GM12878 (cell line): ENCODE results near the gene TMCC3. TPM values are rescaled to one million over a fixed set of nuclear protein-coding genes. Genes with fewer than 3 reads are reported as not detected.

Experiments
- ATAC-seq: fragments of 200-7000 bp; cut with Tn5 transposase; 3 replicates; pipeline ENCODE4 v1.9.1; 2020; ENCODE audit warnings: mild to moderate bottlenecking, moderate library complexity
- BruUV-seq: library from RNA; stranded (reverse); fragments of 400-500 nt; replicated peaks from 2 replicates; lab custom pipeline; 2021; lab: Mats Ljungman, UMichigan
- CTCF ChIA-PET: fragments of 300-600 bp; sonication (Branson Sonifier 250); formaldehyde crosslinking; extraction: SDS; loops from one replicate; lab custom pipeline; 2021; ENCODE audit warnings: inconsistent platforms; lab: Yijun Ruan, JAX
- POLR2A ChIA-PET: fragments of 350-600 bp; formaldehyde crosslinking; extraction: SDS; loops from one replicate; lab custom pipeline; 2021; ENCODE audit warnings: inconsistent platforms; lab: Charles Lee
- RAD21 ChIA-PET: fragments of 300-600 bp; sonication (Branson Sonifier 250); formaldehyde crosslinking; loops from one replicate; lab custom pipeline; 2023; ENCODE audit warnings: antibody characterized with exemption; ENCODE audit not compliant: unreplicated experiment; lab: Charles Lee
- SMC1A ChIA-PET: fragments of 300-600 bp; sonication (Branson Sonifier 250); formaldehyde crosslinking; loops from one replicate; lab custom pipeline; 2023; ENCODE audit not compliant: unreplicated experiment, uncharacterized antibody; lab: Charles Lee
- DNase-seq: peaks from one replicate; pipeline ENCODE4 v3.0.0-alpha.2; 2011; ENCODE audit warnings: low read depth, low spot score
- FAIRE-seq: peaks from 3 replicates; lab custom pipeline; 2011; peaks lifted over from hg19 to GRCh38; lab: Jason Lieb, UNC
- H2AFZ ChIP-seq: 2 replicates; pipeline ENCODE4 v1.6.0; 2011; ENCODE audit warnings: low read depth, low read length, control low read depth; ENCODE audit not compliant: control insufficient read depth
- H3K27ac ChIP-seq: 2 replicates; pipeline ENCODE4 v1.5.1; 2011; ENCODE audit warnings: control low read depth; ENCODE audit not compliant: control insufficient read depth, insufficient read depth
- H3K27me3 ChIP-seq, 2 experiments: replicated peaks in 1 of 2; 2 replicates each; pipeline versions ENCODE4 v1.6.0 to v1.6.1; 2011; ENCODE audit warnings: low read length in 1 of 2; ENCODE audit not compliant: control insufficient read depth in 2 of 2, insufficient read depth in 2 of 2
- H3K36me3 ChIP-seq, 2 experiments: 2 replicates each; pipeline ENCODE4 v1.5.1; 2011; ENCODE audit warnings: low read length in 1 of 2; ENCODE audit not compliant: control insufficient read depth in 2 of 2, insufficient read depth in 2 of 2
- H3K4me1 ChIP-seq: 2 replicates; pipeline ENCODE4 v1.6.1; 2011; ENCODE audit warnings: mild to moderate bottlenecking, low read length, moderate library complexity, mixed read lengths; ENCODE audit not compliant: control insufficient read depth, insufficient read depth
- H3K4me2 ChIP-seq: 2 replicates; pipeline ENCODE4 v1.6.0; 2011; ENCODE audit warnings: control low read depth; ENCODE audit not compliant: control insufficient read depth, insufficient read depth
- H3K4me3 ChIP-seq: fragments of 200-600 bp; sonication (generic); 2 replicates; pipeline ENCODE4 v1.5.1; 2016
- H3K79me2 ChIP-seq: 2 replicates; pipeline ENCODE4 v1.6.0; 2011; ENCODE audit warnings: low read length; ENCODE audit not compliant: control insufficient read depth, insufficient read depth
- H3K9ac ChIP-seq: 2 replicates; pipeline ENCODE4 v1.8.0; 2011; ENCODE audit warnings: low read length, control low read depth, mixed read lengths; ENCODE audit not compliant: control insufficient read depth, insufficient read depth
- H3K9me3 ChIP-seq: replicated peaks from 3 replicates; pipeline ENCODE4 v1.5.1; 2011; ENCODE audit warnings: mild to moderate bottlenecking, low read length; ENCODE audit not compliant: control insufficient read depth, insufficient read depth
- H4K20me1 ChIP-seq: 2 replicates; pipeline ENCODE4 v1.6.0; 2011; ENCODE audit not compliant: control insufficient read depth, insufficient read depth
- ATF2 ChIP-seq: IDR thresholded peaks from 2 replicates; pipeline ENCODE4 v1.6.1; 2012; ENCODE audit warnings: low read length, inconsistent platforms
- BMI1 ChIP-seq: fragments of 450-650 bp; IDR thresholded peaks from 2 replicates; pipeline ENCODE4 v1.6.1; 2016; ENCODE audit warnings: mild to moderate bottlenecking, moderate library complexity, borderline replicate concordance
- FOS ChIP-seq: IDR thresholded peaks from 3 replicates; pipeline ENCODE4 v1.6.1; 2011; ENCODE audit warnings: borderline replicate concordance; ENCODE audit not compliant: insufficient read length; ENCODE audit errors: extremely low read depth
- HDAC6 ChIP-seq: fragments of 200-600 bp; sonication (generic); IDR thresholded peaks from one replicate; pipeline ENCODE4 v1.8.0; 2017; ENCODE audit warnings: antibody characterized with exemption; ENCODE audit not compliant: unreplicated experiment
- HDGF ChIP-seq: fragments of 450-650 bp; IDR thresholded peaks from 2 replicates; pipeline ENCODE4 v1.6.1; 2016; ENCODE audit warnings: antibody characterized with exemption
- KDM1A ChIP-seq: fragments of 200-600 bp; sonication (generic); IDR thresholded peaks from 2 replicates; pipeline ENCODE4 v1.6.1; 2016; ENCODE audit warnings: borderline replicate concordance
- KLF5 ChIP-seq: fragments of 450-650 bp; IDR thresholded peaks from 2 replicates; pipeline ENCODE4 v1.6.1; 2014; ENCODE audit warnings: mild to moderate bottlenecking; ENCODE audit not compliant: partially characterized antibody
- MTA2 ChIP-seq: fragments of 450-650 bp; IDR thresholded peaks from 2 replicates; pipeline ENCODE4 v1.6.1; 2016; ENCODE audit warnings: low read depth, mild to moderate bottlenecking, moderate library complexity
- NFYA ChIP-seq: IDR thresholded peaks from 2 replicates; pipeline ENCODE4 v1.6.1; 2011; ENCODE audit warnings: low read depth, mild to moderate bottlenecking, low read length, improper control_type of control experiment, borderline replicate concordance
- NKRF ChIP-seq: fragments of 450-650 bp; conservative IDR thresholded peaks from 2 replicates; pipeline ENCODE4 v1.6.1; 2017; ENCODE audit warnings: mild to moderate bottlenecking, moderate library complexity
- POLR2AphosphoS5 ChIP-seq: IDR thresholded peaks from 2 replicates; pipeline ENCODE4 v1.6.1; 2011; ENCODE audit warnings: mild to moderate bottlenecking, low read length, inconsistent platforms
- WGBS: methylation state at CpG from one replicate; pipeline ENCODE4 v1.1.6; 2016; ENCODE audit warnings: low lambda C conversion rate; ENCODE audit not compliant: insufficient replicate concordance, insufficient coverage; ENCODE audit errors: missing lambda C conversion rate; 5-methylcytosine and 5-hydroxymethylcytosine counted together
- in situ Hi-C: fragments of 300-500 bp; cut with MboI; formaldehyde crosslinking; loops from 9 replicates; pipeline ENCODE4 v1.14.3; 2018; ENCODE audit warnings: mixed read lengths
- intact Hi-C: fragments of 100-400 bp; cut with micrococcal nuclease; formaldehyde crosslinking; loops from one replicate; pipeline ENCODE4 v1.14.2; 2022; ENCODE audit not compliant: unreplicated experiment
- polyA plus RNA-seq, 11 experiments: library from polyadenylated mRNA; depleted of rRNA in 4 of 11; unstranded in 6 of 11; stranded (reverse) in 5 of 11; fragments of >200 nt; fragmentation: Nextera tagmentation in 4 of 11; fragmentation: Illumina TruSeq in 1 of 11; extraction: Ambion mirVana in 4 of 11; extraction: Trizol in 1 of 11; gene quantifications; 1 replicate in 1 of 11; 2 replicates in 10 of 11; pipeline versions ENCODE4 v1.2.1 to v1.2.3, GENCODE V29; 2011 to 2016; ENCODE audit warnings: inconsistent platforms in 2 of 11, missing spikeins in 2 of 11, low read depth in 1 of 11
- total RNA-seq, 4 experiments: library from RNA; depleted of rRNA in 3 of 4; stranded (reverse); fragments of >200 nt in 3 of 4; fragmentation: Illumina TruSeq in 1 of 4; extraction: Trizol in 1 of 4; gene quantifications; 2 replicates each; pipeline versions ENCODE4 v1.2.1 to v1.2.3, GENCODE V29; 2013 to 2021
- TF ChIP-seq, protein P1 (sequence below): IDR thresholded peaks from 2 replicates; pipeline ENCODE4 v1.6.1; 2011; ENCODE audit warnings: borderline replicate concordance, low read depth, mild to moderate bottlenecking, moderate library complexity, low read length; ENCODE audit not compliant: insufficient read depth, poor library complexity, severe bottlenecking
- TF ChIP-seq, protein P2 (sequence below): fragments of 450-650 bp; IDR thresholded peaks from 2 replicates; pipeline ENCODE4 v1.6.1; 2017; ENCODE audit warnings: borderline replicate concordance

The TMCC3 gene
- total and polyA plus RNA-seq, 10 of the 15 experiments (the other 5 are each of a cell fraction or from before 2014, with no cell fraction given): 5.8 to 29.8 (median 12.6) TPM

- TF ChIP-seq, protein P1, sequence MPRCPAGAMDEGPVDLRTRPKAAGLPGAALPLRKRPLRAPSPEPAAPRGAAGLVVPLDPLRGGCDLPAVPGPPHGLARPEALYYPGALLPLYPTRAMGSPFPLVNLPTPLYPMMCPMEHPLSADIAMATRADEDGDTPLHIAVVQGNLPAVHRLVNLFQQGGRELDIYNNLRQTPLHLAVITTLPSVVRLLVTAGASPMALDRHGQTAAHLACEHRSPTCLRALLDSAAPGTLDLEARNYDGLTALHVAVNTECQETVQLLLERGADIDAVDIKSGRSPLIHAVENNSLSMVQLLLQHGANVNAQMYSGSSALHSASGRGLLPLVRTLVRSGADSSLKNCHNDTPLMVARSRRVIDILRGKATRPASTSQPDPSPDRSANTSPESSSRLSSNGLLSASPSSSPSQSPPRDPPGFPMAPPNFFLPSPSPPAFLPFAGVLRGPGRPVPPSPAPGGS: peak; percentile 16
- TF ChIP-seq FOS: no peak
- peak; percentile 84 for TF ChIP-seq HDAC6
These were observed 811 bp downstream of the TMCC3 start (continued) for GRCh38 chr12:94649349-94650142.

DNA sequence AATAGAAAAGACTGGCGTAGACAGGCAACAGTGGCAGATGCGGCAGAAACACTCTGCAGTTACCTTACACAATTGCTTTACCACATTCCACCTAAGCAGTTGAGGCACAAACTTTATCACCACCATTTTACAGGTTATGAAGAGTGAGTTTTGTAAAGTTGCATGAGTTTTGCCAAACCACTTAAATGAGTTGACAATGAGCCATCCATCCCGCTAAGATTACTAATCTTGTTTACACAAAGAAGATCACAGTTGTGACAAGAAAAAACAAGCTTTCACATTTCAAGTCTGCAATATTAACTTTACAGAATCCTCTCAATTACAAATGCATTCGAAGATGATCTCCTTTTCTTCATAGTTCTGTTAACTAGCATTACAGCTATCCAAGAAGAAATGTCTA lies 1.8 kb downstream of the TMCC3 start:
- no peaks in the 10 kb centered on the region for H3K36me3 ChIP-seq
- RAD21 ChIA-PET: interaction anchor here (0.6 to 0.9 kb wide), 2 partner anchors 26 to 27 kb away, joined by 3 to 5 read pairs; no protein-coding TSS in a partner anchor
- no peak for FAIRE-seq
- ATAC-seq: no peak
- SMC1A ChIA-PET: interaction anchor here (0.9 to 1.9 kb wide), 3 partner anchors 11 to 226 kb away, joined by 3 to 7 read pairs (median 5); no protein-coding TSS in a partner anchor
- no peak overlapping the region for H2AFZ ChIP-seq
- CTCF ChIA-PET: interaction anchor here (1.0 kb wide), 1 partner anchor 227 kb away, joined by 3 read pairs; no protein-coding TSS in a partner anchor
- in situ Hi-C loops (no loop called here), intact Hi-C loops (loop anchor here (10.0 kb wide), 1 partner anchor 116 kb away; no protein-coding TSS in a partner anchor)
- H3K79me2 ChIP-seq: peaks cover 1% of the 10 kb centered on the region
- no peak overlapping the region for H3K27ac ChIP-seq
- H3K9ac ChIP-seq: no peak overlapping the region
- 98% methylated on average over 4 of the region's 4 CpGs for WGBS
- H3K9me3 ChIP-seq: no peaks in the 10 kb centered on the region
- no peak for DNase-seq
- no TSS peak for BruUV-seq
- no peak overlapping the region for H3K4me3 ChIP-seq
- TF ChIP-seq HDGF (no peak), KDM1A (no peak), KLF5 (no peak), MTA2 (no peak), POLR2AphosphoS5 (no peak), BMI1 (no peak), NKRF (no peak), NFYA (no peak), ATF2 (no peak)
- TF ChIP-seq, protein P2, sequence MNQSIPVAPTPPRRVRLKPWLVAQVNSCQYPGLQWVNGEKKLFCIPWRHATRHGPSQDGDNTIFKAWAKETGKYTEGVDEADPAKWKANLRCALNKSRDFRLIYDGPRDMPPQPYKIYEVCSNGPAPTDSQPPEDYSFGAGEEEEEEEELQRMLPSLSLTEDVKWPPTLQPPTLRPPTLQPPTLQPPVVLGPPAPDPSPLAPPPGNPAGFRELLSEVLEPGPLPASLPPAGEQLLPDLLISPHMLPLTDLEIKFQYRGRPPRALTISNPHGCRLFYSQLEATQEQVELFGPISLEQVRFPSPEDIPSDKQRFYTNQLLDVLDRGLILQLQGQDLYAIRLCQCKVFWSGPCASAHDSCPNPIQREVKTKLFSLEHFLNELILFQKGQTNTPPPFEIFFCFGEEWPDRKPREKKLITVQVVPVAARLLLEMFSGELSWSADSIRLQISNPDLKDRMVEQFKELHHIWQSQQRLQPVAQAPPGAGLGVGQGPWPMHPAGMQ: no peak
- H3K27me3 ChIP-seq: no peaks in the 10 kb centered on the region
- H3K4me2 ChIP-seq: no peak overlapping the region
- H3K4me1 ChIP-seq: peaks cover 12% of the 10 kb centered on the region
- POLR2A ChIA-PET: interaction anchor here (1.7 kb wide), 1 partner anchor 26 kb away, joined by 7 read pairs; no protein-coding TSS in a partner anchor
- H4K20me1 ChIP-seq: 0 out of 2 replicates have a peak, but pooled peaks cover 6% of the 10 kb centered on the region
